ENCODE data around the gene PRKG1. TPM values are rescaled to one million over a fixed set of nuclear protein-coding genes. Genes with fewer than 3 reads are reported as not detected.
A peak's percentile ranks its signal among the peaks of the same experiment; 100 is the strongest.

Gene PRKG1
- total RNA-seq, 1 donor from 2014 or later, result 50.2 TPM

GRCh38 chr10:51860257-51860656, 786.0 kb downstream of the PRKG1 start:
- peak overlapping the region; percentile 67 to 71 for H3K27ac ChIP-seq
- H3K4me1 ChIP-seq, result peaks cover 7 to 23% of the 10 kb centered on the region in 2 donors
- no peaks in the 10 kb centered on the region for H3K27me3 ChIP-seq
- no peak for TF ChIP-seq CTCF (IDR thresholded peaks at IDR 0.05)
- peaks cover 4 to 6% of the 10 kb centered on the region in 2 donors for H3K9me3 ChIP-seq
- H3K36me3 ChIP-seq, result no peaks in the 10 kb centered on the region
- intact Hi-C loops (cut with DNase I), result loop anchor here (2.0 kb wide), 1 partner anchor 19 kb away; no protein-coding TSS in a partner anchor
- peak in 1 of 2 donors; percentile 88 for DNase-seq (ENCODE audit: low spot score in 2 of 2)
- H3K4me3 ChIP-seq, result no peak overlapping the region

- H3K9me3 ChIP-seq, result peaks cover under 1% of the 10 kb centered on the region in 2 donors
- H3K27me3 ChIP-seq, result no peaks in the 10 kb centered on the region
- H3K4me3 ChIP-seq, result no peak overlapping the region
- TF ChIP-seq CTCF (IDR thresholded peaks at IDR 0.05), result no peak
- peaks cover 7 to 23% of the 10 kb centered on the region in 2 donors for H3K4me1 ChIP-seq
- no peak for DNase-seq (ENCODE audit: low spot score in 2 of 2)
- no peaks in the 10 kb centered on the region for H3K36me3 ChIP-seq
- H3K27ac ChIP-seq, result peak overlapping the region; percentile 67 to 71
- intact Hi-C loops (cut with DNase I), result loop anchor here (2.0 kb wide), 1 partner anchor 18 kb away; no protein-coding TSS in a partner anchor
These were observed 786.8 kb downstream of the PRKG1 start for GRCh38 chr10:51861051-51861450.

DNA sequence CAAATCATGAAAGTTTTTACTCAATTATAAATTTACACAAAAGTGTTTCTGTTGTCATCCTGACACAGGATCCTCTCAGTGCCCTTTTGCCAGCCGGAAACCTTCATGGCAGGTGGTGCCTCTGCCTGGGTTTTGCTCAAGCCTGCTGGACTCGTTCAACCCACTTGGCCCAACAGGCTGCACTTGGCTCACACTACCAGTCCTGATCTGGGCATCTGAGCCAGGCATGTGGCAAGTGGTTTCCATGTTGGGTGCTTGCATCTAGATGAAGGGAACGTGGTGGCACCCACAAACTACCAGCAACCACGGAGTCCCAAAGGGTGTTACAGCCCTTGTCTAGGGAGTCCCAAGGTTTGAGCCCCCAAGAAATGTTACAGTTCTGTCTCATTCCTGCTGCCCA, 787.4 kb downstream of the PRKG1 start:
- intact Hi-C loops (cut with DNase I), result loop anchor here (2.0 kb wide), 1 partner anchor 17 kb away; no protein-coding TSS in a partner anchor
- H3K4me3 ChIP-seq, result no peak overlapping the region
- peak overlapping the region; percentile 67 to 71 for H3K27ac ChIP-seq

DNA sequence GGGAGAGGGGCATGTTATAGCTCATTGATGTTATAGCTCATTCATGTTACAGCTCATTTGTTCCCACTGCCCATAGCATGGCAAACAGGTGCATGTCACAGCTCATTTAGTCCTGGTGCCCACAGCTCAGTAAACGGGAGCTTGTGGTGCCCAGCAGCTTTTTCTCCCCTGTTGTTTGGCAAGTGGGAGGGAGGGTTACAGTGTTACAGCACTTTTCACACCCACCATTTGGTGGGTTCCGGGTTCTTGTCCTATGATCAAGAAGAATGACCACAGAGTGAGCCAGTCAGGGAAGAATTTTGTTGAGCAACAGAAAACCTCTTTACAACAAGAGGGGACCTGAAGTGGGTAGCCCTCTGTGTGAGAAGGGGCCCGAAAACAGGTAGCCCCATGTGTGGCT, 787.9 kb downstream of the PRKG1 start:
- DNase-seq (ENCODE audit: low spot score in 2 of 2), result no peak
- Histone ChIP-seq H3K9me3 (no peaks in the 10 kb centered on the region), H3K36me3 (no peaks in the 10 kb centered on the region), H3K27ac (peak overlapping the region; percentile 67 to 71), H3K27me3 (no peaks in the 10 kb centered on the region), H3K4me3 (no peak overlapping the region), H3K4me1 (peaks cover 7 to 23% of the 10 kb centered on the region in 2 donors)
- intact Hi-C loops (cut with DNase I), result no loop called here
- TF ChIP-seq CTCF (IDR thresholded peaks at IDR 0.05), result no peak

More for the DNA sequence above, 787.4 kb downstream of the PRKG1 start:
- TF ChIP-seq CTCF (IDR thresholded peaks at IDR 0.05), result no peak
- Histone ChIP-seq H3K27me3 (no peaks in the 10 kb centered on the region), H3K36me3 (no peaks in the 10 kb centered on the region), H3K4me1 (peaks cover 7 to 23% of the 10 kb centered on the region in 2 donors), H3K9me3 (no peaks in the 10 kb centered on the region)
- peak in 1 of 2 donors; percentile 60 for DNase-seq (ENCODE audit: low spot score in 2 of 2)

DNA sequence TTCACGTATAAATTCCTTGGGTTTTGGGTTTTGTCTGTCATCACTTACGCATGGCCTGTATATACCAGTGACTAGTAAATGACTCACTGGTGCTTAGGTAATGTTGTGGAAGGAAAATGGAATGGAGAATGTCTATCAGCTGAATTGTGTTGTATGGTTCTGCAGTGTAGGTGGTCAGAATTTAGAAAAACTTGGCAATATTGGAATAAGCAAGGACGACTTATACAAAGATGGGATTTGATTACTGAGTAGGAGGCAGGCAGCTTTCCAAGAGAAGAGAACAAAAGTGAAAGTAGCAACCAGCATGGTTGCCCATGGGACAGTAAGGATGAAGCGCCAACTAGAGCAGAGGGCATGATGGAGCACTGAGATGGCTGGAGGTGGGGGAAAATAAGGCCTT, 793.7 kb downstream of the PRKG1 start:
- no peak for DNase-seq (ENCODE audit: low spot score in 2 of 2)
- intact Hi-C loops (cut with DNase I), result no loop called here
- TF ChIP-seq CTCF (IDR thresholded peaks at IDR 0.05), result no peak

DNA sequence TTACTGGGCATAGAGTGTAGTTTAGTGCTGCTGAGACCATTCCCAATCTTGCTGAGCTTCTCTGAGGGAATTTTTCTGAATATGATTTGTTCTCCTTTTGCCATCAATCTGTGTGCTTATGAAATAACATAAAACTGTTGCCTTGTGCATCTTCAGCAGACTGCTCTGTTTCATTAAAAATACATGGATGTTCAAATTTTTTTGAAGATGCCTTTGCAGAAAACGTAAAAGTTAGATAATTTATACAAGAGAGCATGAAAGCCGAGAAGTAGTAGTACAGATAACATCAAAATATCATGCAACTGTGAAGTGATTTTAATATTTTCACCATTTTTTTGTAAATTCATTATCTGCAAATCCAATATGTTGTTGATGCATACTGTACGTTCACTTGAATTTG, 799.8 kb downstream of the PRKG1 start:
- Histone ChIP-seq H3K27me3 (no peaks in the 10 kb centered on the region), H3K4me3 (no peak overlapping the region), H3K27ac (no peak overlapping the region), H3K4me1 (peaks cover 0 to 9% of the 10 kb centered on the region in 2 donors), H3K9me3 (no peaks in the 10 kb centered on the region), H3K36me3 (no peaks in the 10 kb centered on the region)
- no peak for DNase-seq (ENCODE audit: low spot score in 2 of 2)
- TF ChIP-seq CTCF (IDR thresholded peaks at IDR 0.05), result no peak
- intact Hi-C loops (cut with DNase I), result no loop called here

More for the DNA sequence above, 793.7 kb downstream of the PRKG1 start:
- H3K27ac ChIP-seq, result no peak overlapping the region
- no peak overlapping the region for H3K4me3 ChIP-seq
- H3K27me3 ChIP-seq, result no peaks in the 10 kb centered on the region
- no peaks in the 10 kb centered on the region for H3K9me3 ChIP-seq
- H3K36me3 ChIP-seq, result no peaks in the 10 kb centered on the region
- no peaks in the 10 kb centered on the region for H3K4me1 ChIP-seq
